T-helper 2 cell treated with Interferon-gamma antibody and Interleukin-4, amounts not matched to agents 5 μg/mL and 100 μg/mL, for 36 hours (primary cell): ENCODE results near the gene PYGM.

Experiments
- DNase-seq: peaks from one replicate; pipeline ENCODE4 v3.0.0; 2021; ENCODE audit warnings: low spot score
- H3K27ac Mint-ChIP-seq: one replicate; pipeline ENCODE4 v1.8.0; 2021; ENCODE audit warnings: mild to moderate bottlenecking, mixed read lengths
- H3K27me3 Mint-ChIP-seq: one replicate; pipeline ENCODE4 v1.8.0; 2021; ENCODE audit warnings: low read depth, mixed read lengths
- H3K36me3 Mint-ChIP-seq: one replicate; pipeline ENCODE4 v1.8.0; 2021; ENCODE audit warnings: low read depth, mixed read lengths
- H3K4me1 Mint-ChIP-seq: one replicate; pipeline ENCODE4 v1.8.0; 2021; ENCODE audit warnings: low read depth, mixed read lengths
- H3K4me3 Mint-ChIP-seq: one replicate; pipeline ENCODE4 v1.8.0; 2022; ENCODE audit warnings: mild to moderate bottlenecking, moderate library complexity, mixed read lengths
- H3K9me3 Mint-ChIP-seq: one replicate; pipeline ENCODE4 v1.8.0; 2021; ENCODE audit warnings: mixed read lengths

Gene PYGM

GRCh38 chr11:64767344-64768299, 7.8 kb upstream of the PYGM start:
- H3K4me3 Mint-ChIP-seq, result peak overlapping the region; percentile 51
- H3K27ac Mint-ChIP-seq, result peak overlapping the region; percentile 74
- DNase-seq, result peak; percentile 65
- H3K27me3 Mint-ChIP-seq, result no peaks in the 10 kb centered on the region
- H3K36me3 Mint-ChIP-seq, result peaks cover 92% of the 10 kb centered on the region
- H3K9me3 Mint-ChIP-seq, result no peaks in the 10 kb centered on the region
- peaks cover 66% of the 10 kb centered on the region for H3K4me1 Mint-ChIP-seq

- Mint-ChIP-seq H3K27me3 (no peaks in the 10 kb centered on the region), H3K27ac (no peak overlapping the region), H3K4me3 (no peak overlapping the region), H3K4me1 (peaks cover 66% of the 10 kb centered on the region), H3K36me3 (peaks cover 91% of the 10 kb centered on the region), H3K9me3 (no peaks in the 10 kb centered on the region)
- DNase-seq, result no peak
These were observed 7.1 kb upstream of the PYGM start for GRCh38 chr11:64766881-64767280.

DNA sequence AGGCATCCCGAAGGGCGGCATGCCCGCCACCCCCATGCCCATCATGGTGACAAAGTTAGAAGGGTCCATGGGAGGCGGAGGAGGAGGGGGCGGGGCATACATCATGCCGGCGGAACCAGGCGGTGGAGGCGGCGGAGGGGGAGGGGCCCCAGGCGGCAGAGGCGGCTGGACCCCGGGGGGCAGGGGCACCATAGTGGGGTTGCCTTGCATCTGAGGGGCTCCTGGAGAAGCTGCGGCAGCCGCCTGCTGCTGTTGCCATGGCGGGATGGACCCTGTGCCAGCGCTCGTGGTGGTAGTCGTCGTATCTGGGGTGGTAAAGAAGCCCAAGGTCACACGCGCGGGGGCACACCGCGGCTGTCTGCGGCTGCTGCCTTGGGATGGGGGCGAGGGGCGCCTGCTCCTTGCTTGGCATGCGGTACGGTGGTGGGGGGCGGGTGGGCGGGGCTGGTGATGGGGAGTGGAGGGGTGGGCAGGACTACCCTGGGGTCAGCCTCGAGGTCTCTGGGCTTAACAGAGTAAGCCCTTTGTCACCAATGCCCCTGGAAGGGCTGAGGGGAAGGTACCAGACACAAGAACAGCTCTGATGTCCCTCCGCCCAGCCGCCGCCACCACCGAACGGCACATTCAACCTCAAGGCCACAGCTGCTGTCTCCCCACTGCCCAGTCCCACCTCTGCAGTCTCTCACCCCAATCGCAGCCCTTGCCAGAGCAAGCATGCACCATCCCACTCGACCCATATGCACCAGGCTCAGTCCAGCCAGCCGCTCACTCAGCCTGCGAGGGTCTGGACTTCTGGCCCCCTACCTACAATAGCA, 6.3 kb upstream of the PYGM start:
- Mint-ChIP-seq H3K27me3 (no peaks in the 10 kb centered on the region), H3K4me1 (peaks cover 66% of the 10 kb centered on the region), H3K27ac (peak overlapping the region; percentile 96), H3K9me3 (no peaks in the 10 kb centered on the region), H3K36me3 (peaks cover 84% of the 10 kb centered on the region), H3K4me3 (peak overlapping the region; percentile 85)
- no peak for DNase-seq

- Mint-ChIP-seq H3K27me3 (no peaks in the 10 kb centered on the region), H3K27ac (peak overlapping the region; percentile 96), H3K4me1 (peaks cover 71% of the 10 kb centered on the region), H3K9me3 (no peaks in the 10 kb centered on the region), H3K4me3 (peak overlapping the region; percentile 85), H3K36me3 (peaks cover 82% of the 10 kb centered on the region)
- no peak for DNase-seq
These were observed 5.6 kb upstream of the PYGM start for GRCh38 chr11:64765291-64765850.

DNA sequence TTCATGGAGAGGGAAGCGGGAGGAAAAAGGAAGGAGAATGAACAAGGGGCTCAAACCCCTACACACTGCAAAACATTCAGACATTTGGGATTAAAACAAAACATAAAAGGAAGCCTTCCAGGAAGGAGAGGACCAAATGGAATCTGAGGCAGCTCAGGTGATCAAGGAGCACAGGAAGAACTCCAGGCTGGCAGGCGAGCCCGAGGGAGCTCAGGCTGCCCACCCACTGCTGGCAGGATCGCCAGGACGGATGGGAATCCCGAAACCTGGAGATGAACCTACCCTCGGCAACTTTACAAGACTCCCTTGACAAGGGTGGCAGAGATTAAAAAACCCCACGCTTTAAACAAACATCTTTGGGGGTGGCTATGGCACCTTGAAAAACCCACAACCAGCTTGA, 5.0 kb upstream of the PYGM start:
- no peak for DNase-seq
- no peaks in the 10 kb centered on the region for H3K9me3 Mint-ChIP-seq
- H3K4me1 Mint-ChIP-seq, result peaks cover 73% of the 10 kb centered on the region
- H3K27ac Mint-ChIP-seq, result peak overlapping the region; percentile 96
- H3K27me3 Mint-ChIP-seq, result no peaks in the 10 kb centered on the region
- H3K36me3 Mint-ChIP-seq, result peaks cover 78% of the 10 kb centered on the region
- peak overlapping the region; percentile 85 for H3K4me3 Mint-ChIP-seq

GRCh38 chr11:64764040-64764611, 4.4 kb upstream of the PYGM start:
- Mint-ChIP-seq H3K36me3 (peaks cover 72% of the 10 kb centered on the region), H3K4me1 (peaks cover 67% of the 10 kb centered on the region), H3K27ac (peak overlapping the region; percentile 96), H3K27me3 (no peaks in the 10 kb centered on the region), H3K4me3 (peak overlapping the region; percentile 85), H3K9me3 (no peaks in the 10 kb centered on the region)
- no peak for DNase-seq

GRCh38 chr11:64763526-64764039, 3.8 kb upstream of the PYGM start:
- Mint-ChIP-seq H3K27ac (peak overlapping the region; percentile 96), H3K9me3 (no peaks in the 10 kb centered on the region), H3K27me3 (no peaks in the 10 kb centered on the region), H3K4me1 (peaks cover 66% of the 10 kb centered on the region), H3K4me3 (peak overlapping the region; percentile 85), H3K36me3 (peaks cover 67% of the 10 kb centered on the region)
- no peak for DNase-seq

DNA sequence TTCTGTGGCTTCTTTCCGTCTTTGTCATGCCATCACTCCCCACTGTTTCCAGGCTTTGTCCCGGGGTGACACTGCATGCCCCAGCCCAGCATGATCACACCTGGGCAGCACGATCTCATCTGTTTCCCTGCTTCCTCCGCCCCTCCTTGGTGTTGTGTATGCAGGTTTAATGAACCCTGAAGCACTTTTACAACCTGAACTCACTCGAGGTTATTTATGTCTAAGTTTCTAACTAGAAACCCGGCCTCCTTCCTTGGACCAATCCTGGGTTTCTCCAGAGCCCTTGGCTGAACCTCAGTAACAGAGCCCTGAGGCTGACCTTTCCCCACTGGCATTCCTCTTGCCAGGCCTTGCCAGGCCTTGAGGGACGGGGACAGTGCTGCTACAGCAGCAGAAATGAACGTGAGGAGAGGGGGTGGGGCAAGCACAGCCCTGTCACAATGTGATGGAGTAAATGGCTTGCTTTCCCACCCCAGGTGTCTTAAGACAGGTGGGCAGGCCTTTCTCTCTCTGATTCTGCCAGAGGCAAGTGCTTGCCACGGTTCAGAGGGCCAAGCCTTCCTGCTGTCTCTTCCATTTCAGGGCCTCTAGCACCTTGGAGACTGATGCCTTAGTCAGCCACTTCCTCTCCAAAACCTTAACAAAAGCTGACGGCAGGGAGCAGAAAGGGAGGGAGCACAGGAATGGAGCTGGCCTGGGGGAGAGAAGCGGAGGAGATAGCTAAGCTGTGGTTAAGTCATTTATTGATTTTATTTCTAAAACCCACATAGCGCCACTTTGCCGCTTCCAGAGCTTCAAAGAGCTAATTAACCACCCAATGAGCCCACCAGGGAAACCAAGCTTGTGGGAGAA, 3.1 kb upstream of the PYGM start:
- no peaks in the 10 kb centered on the region for H3K9me3 Mint-ChIP-seq
- DNase-seq, result no peak
- H3K4me3 Mint-ChIP-seq, result peak overlapping the region; percentile 85
- peaks cover 60% of the 10 kb centered on the region for H3K36me3 Mint-ChIP-seq
- H3K4me1 Mint-ChIP-seq, result peaks cover 60% of the 10 kb centered on the region
- H3K27me3 Mint-ChIP-seq, result no peaks in the 10 kb centered on the region
- H3K27ac Mint-ChIP-seq, result peak overlapping the region; percentile 96

GRCh38 chr11:64762277-64762673, 2.5 kb upstream of the PYGM start:
- Mint-ChIP-seq H3K36me3 (peaks cover 56% of the 10 kb centered on the region), H3K4me1 (peaks cover 55% of the 10 kb centered on the region), H3K4me3 (peak overlapping the region; percentile 85), H3K27ac (peak overlapping the region; percentile 96), H3K9me3 (no peaks in the 10 kb centered on the region), H3K27me3 (no peaks in the 10 kb centered on the region)
- no peak for DNase-seq

DNA sequence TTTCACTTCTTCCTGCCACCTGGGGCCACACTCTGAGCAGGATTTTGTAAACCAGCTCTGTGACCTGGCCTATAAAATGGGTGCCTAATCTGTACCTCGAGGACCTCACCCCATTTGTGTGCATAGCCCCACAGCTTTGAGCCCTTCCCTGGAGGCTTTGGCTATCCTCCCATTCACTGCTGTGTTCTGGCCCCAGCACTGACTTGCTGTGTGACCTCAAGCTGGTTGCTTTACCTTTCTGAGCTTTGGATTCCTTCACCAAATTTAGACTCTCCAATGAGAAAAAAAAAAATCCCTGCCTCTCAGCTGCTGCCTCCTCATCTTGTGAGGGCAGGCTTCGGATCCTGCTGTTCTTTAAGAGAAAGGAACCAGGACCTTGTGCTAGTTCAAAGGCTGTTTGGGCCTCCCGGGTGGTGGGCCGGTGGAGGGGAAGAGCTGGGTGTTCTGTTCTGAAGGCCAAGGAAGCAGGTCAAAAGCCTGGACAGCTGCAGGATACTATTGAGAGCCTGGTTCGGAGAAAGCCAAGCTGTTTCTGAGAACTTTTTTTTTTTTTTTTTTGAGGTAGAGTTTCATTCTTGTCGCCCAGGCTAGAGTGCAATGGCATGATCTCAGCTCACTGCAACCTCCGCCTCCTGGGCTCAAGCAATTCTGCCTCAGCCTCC, 1.1 kb upstream of the PYGM start:
- no peaks in the 10 kb centered on the region for H3K9me3 Mint-ChIP-seq
- no peak for DNase-seq
- H3K4me3 Mint-ChIP-seq, result peak overlapping the region; percentile 76
- H3K4me1 Mint-ChIP-seq, result peaks cover 50% of the 10 kb centered on the region
- H3K36me3 Mint-ChIP-seq, result peaks cover 45% of the 10 kb centered on the region
- H3K27me3 Mint-ChIP-seq, result no peaks in the 10 kb centered on the region
- peak overlapping the region; percentile 90 for H3K27ac Mint-ChIP-seq

DNA sequence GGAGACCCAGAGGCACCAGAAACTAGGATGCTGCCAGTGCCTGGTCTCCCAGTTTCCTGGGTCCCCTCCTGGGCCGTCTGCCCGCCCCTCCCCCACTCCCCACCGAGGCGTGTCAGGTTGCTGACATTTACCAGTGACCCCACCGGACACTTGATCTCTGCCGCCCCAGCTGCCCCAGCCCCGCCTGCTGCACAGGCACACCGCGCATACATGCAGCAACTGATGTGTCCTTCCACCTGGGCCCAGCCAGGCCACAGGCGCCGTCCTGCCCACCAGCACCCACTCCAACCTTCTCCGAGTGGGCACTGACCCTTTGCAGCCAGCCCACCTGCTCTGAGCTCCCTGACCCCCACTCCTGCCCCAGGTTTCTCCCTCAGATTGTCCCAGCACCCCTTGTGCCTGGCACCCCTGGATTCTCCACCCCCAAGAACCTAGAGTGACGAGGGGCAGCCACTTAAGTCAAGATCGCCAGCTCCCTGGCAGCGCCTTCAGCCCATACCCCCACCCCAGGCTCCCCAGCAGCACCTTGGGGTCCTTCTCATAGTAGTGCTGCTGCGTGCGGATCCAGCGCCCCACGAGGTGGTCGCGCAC, 548 bp downstream of the PYGM start:
- H3K9me3 Mint-ChIP-seq, result no peaks in the 10 kb centered on the region
- no peak for DNase-seq
- no peak overlapping the region for H3K4me3 Mint-ChIP-seq
- peaks cover 30% of the 10 kb centered on the region for H3K36me3 Mint-ChIP-seq
- peak overlapping the region; percentile 65 for H3K27ac Mint-ChIP-seq
- H3K27me3 Mint-ChIP-seq, result no peaks in the 10 kb centered on the region
- H3K4me1 Mint-ChIP-seq, result peaks cover 37% of the 10 kb centered on the region

DNA sequence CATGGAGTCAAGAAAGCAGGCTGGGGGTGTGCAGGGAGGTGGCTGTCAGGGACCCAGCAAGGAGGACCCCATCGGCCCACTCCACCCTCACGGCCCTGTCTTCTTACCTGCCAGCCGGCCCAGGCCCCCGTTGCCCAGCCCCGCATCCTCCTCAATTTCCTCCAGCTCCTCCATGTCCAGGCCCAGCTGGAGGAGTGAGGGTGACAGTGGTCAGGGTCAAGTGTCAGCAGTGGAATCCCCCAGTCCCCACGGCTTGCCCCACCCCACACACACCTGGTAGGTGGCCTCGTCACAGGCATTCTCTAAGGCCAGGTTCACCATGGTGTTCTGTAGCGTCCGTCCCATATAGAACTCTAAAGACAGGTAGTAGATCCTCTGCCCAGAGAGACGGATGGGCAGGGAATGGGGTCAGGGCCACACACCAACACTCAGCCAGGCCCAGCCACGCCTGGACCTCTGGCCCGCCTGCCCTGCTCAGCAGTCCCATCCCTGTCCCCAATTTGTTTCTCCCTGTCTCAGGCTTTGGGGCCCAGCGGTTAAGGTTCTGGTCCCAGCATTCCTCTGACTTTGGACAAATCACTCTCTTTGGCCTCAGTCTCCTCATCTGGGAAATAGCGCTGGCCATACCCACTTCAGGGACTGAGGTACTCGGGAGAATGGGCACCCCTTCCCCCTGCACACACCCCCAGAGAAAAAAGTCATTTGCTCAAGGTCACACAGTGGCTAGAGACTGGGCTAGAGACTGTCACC, 1.3 kb downstream of the PYGM start:
- Mint-ChIP-seq H3K4me3 (no peak overlapping the region), H3K36me3 (peaks cover 23% of the 10 kb centered on the region)
- no peak for DNase-seq

More for the DNA sequence above, 1.3 kb downstream of the PYGM start:
- no peaks in the 10 kb centered on the region for H3K27me3 Mint-ChIP-seq
- no peaks in the 10 kb centered on the region for H3K9me3 Mint-ChIP-seq
- peaks cover 30% of the 10 kb centered on the region for H3K4me1 Mint-ChIP-seq
- H3K27ac Mint-ChIP-seq, result no peak overlapping the region
